ENCODE results near the gene MED28.

The MED28 gene

GRCh38 chr4:17667653-17668201 is 53.3 kb downstream of the MED28 start:
- DNase-seq = no peak

- DNase-seq = peak; percentile 85
Observed at GRCh38 chr4:17670423-17670822, 56.0 kb downstream of the MED28 start.

GRCh38 chr4:17680559-17681280 is 66.3 kb downstream of the MED28 start:
- no peak for DNase-seq

GRCh38 chr4:17681281-17682221 is 67.1 kb downstream of the MED28 start:
- no peak for DNase-seq

GRCh38 chr4:17682222-17682566 is 67.8 kb downstream of the MED28 start:
- DNase-seq = no peak

Measured in hematopoietic multipotent progenitor cell treated with erythropoietin and hydrocortisone succinate and interleukin-3 and kit ligand, for 8 days (in vitro differentiated cells).